Heart left ventricle (tissue), 13 donors: ENCODE results near the gene KIF26A.

Experiments used
- POLR2A ChIP-seq, 2 donors: fragments of 450-650 bp; IDR thresholded peaks; one replicate each; pipeline ENCODE4 v1.6.1; 2017; ENCODE audit warnings: antibody characterized with exemption in 2 of 2, mild to moderate bottlenecking in 2 of 2, moderate library complexity in 2 of 2
- TF ChIP-seq, protein P1 (sequence below), 12 donors: fragments of 200-600 bp; sonication (generic) in 4 of 12; IDR thresholded peaks; one replicate each; pipeline versions ENCODE4 v1.5.0 to v1.8.0; 2018 to 2022; ENCODE audit warnings: antibody characterized with exemption in 12 of 12, mild to moderate bottlenecking in 5 of 12
- donor health status: ischemic (EF 13 %, LVEDD 7.1; RV severe dilation, severe dysfunction).
- donor health status: DM: no; HTN: yes; CAD: no.
- donor health status: DM: no; HTN: no; CAD: no.
- donor health status: ischemic (EF 25% LVEDD 6.9; RV normal size, moderate dysfunction).
- donor health status: ischemic (EF 25% LVEDD 5.7; RV mildly dilated, moderate dysfunction).
- donor health status: ischemic (EF 35%, LVEDD 5.7; RV mildly dilated, moderate dysfunction).
- donor health status: nonischemic (EF 11% LVEDD 7.7; RV severe dilation, severe dysfunction).
- donor health status: DM: yes; HTN: yes; CAD: no.
- donor health status: PGD.
- donor health status: ischemic (EF 29% LVEDD 5.4; RV normal size, mild dysfunction).
- donor health status: nonischemic (EF 23%, LVEDD 6.1; RV moderate dilation, normal function).

- TF ChIP-seq, protein P1, sequence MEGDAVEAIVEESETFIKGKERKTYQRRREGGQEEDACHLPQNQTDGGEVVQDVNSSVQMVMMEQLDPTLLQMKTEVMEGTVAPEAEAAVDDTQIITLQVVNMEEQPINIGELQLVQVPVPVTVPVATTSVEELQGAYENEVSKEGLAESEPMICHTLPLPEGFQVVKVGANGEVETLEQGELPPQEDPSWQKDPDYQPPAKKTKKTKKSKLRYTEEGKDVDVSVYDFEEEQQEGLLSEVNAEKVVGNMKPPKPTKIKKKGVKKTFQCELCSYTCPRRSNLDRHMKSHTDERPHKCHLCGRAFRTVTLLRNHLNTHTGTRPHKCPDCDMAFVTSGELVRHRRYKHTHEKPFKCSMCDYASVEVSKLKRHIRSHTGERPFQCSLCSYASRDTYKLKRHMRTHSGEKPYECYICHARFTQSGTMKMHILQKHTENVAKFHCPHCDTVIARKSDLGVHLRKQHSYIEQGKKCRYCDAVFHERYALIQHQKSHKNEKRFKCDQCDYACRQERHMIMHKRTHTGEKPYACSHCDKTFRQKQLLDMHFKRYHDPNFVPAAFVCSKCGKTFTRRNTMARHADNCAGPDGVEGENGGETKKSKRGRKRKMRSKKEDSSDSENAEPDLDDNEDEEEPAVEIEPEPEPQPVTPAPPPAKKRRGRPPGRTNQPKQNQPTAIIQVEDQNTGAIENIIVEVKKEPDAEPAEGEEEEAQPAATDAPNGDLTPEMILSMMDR (IDR thresholded peaks at IDR 0.05): no peak
- no peak for TF ChIP-seq POLR2A (IDR thresholded peaks at IDR 0.05)
These were observed 22.6 kb upstream of the KIF26A start for GRCh38 chr14:104115691-104116287.
